HuH-7 (cell line): ENCODE measurements around the gene CXCL16.

ENCODE experiments used
- DNase-seq: peaks from one replicate; pipeline ENCODE4 v3.0.0; 2011; ENCODE audit warnings: low spot score

The CXCL16 gene, protein sequence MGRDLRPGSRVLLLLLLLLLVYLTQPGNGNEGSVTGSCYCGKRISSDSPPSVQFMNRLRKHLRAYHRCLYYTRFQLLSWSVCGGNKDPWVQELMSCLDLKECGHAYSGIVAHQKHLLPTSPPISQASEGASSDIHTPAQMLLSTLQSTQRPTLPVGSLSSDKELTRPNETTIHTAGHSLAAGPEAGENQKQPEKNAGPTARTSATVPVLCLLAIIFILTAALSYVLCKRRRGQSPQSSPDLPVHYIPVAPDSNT

DNA sequence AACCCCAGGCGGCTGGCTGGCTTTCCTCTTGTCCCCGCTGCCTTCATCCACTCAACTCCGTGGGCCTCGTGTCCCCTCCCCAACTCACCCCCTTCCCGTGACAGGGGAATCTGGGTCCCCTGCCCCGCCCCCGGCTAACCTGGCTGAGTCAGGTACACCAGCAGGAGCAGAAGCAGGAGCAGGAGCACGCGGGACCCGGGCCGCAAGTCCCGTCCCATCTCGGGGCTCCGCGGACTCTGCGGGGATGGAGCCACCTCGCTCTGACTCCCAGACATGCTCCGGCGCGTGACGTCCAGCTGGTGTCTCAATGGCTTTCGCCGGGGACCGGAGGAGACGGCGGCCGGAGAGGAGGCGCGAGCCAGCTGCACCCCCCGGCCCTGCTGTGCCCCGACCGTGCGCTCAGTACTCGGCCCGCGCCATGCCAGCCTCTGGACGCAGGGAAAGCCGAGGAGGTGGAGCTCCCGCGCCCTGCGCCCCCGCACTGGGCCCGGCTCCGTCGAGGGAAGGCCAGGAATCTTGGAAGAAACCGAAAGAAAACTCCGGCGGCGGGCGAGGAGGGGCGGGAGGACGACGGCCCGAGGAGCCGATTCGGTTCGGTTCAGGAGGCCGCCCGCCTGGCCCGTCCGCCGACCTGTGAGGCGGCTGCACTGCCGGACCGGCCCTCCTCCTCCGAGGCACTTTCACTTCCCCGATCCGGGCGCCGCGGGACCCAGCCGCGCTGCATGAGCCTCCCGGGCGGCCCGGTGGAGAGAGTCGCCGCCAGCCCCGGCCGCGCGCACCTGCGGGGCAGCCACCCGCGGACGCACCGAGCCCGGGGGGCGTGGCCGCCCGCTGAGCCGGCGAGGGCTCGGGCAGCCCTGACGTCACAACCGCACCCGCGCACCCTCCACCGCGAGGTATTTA, at the start of gene CXCL16, which contains the start of gene ZMYND15:
CXCL16 (minus strand) TSS at position 807 of the 903 bp plus-strand sequence; CDS start at position 218, 589 bp downstream.
ZMYND15 (plus strand) TSS at position 712 of the 903 bp plus-strand sequence. CDS start 716 bp downstream, outside the sequence.
- DNase-seq, result peak; percentile 46

DNA sequence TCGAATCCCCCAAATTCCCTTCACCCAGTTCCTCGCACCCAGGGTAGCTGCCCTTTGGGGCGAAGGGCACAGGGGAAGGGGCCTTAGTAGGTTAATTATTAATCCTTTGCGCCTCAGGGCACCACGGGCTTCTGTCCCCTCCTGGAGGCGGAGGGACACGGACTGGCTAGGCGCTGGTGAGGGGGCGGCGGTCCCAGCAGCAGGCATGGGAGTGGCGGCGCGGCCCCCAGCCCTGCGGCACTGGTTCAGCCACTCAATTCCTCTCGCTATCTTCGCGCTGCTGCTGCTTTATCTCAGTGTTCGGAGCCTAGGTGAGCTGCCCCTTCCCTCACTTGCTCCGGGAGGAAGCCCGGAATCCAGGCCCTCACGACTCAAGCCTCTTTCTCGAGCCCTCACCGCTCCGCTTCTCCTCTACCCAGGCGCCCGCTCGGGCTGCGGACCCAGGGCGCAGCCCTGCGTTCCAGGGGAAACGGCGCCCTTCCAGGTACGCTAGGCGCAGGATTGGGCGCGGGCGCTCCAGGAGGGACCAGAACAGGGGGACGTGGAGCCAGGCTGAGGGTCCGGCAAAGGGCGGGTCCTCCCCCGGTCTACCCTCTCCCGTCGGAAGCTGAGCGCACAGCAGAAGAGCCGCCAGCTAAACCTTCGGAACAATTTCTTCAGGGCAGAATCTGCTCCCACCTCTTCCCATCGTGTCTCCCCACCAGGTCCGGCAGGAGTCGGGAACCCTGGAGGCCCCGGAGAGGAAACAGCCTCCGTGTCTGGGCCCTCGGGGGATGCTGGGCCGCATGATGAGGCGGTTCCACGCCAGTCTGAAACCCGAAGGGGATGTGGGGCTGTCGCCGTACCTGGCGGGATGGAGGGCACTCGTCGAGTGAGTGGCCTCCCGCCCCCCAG, 49.3 kb upstream of the CXCL16 start, which contains the start of gene GLTPD2:
GLTPD2 (plus strand) TSS at position 158 of the 894 bp plus-strand sequence; CDS start at position 206, 48 bp downstream.
- peak; percentile 75 for DNase-seq

DNA sequence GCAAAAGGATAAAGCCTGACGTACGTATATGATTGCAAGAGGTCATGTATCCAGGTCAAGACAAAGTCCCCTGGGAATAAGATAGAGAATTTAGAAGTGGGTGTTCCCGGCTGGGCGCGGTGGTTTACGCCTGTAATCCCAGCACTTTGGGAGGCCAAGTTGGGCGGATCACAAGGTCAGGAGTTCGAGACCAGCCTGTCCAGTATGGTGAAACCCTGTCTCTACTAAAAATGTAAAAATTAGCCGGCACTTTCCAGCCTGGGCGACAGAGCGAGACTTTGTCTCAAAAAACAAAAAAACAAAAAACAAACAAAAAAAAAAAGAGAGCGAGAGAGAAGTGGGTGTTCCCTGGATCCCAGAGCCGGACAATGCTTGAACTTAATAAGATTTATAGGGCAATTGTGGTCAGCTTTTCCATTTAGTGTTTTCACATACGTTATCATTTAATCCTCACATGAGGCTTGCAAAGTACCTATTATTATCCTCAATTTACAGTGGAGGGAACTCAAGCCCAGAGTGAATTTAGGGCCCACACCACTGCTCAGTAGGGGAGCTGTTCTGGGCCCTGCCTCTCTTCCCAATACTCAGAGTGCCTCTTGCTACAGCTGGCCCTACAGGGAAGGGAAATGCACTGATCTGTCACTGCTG, 48.6 kb upstream of the CXCL16 start:
- DNase-seq, result no peak

DNA sequence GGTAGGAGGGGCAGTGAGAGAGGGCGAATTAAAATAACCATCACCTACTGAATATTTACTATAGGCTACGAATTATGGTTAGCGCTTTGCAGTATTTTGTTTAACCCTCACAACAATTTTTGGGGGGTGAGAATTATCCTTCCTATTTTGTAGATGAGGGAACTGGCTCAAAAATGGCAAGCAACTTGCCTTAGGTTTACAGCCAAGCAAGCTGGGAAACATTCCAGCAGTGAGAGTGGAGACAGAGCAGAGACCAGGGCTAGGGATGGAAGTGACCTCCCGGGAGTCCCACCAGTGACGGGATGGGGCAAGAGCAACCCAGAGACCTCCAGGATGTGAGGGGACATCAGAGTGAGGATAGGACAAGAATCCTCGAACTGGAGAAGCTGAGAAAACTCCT, 46.8 kb upstream of the CXCL16 start:
- no peak for DNase-seq

DNA sequence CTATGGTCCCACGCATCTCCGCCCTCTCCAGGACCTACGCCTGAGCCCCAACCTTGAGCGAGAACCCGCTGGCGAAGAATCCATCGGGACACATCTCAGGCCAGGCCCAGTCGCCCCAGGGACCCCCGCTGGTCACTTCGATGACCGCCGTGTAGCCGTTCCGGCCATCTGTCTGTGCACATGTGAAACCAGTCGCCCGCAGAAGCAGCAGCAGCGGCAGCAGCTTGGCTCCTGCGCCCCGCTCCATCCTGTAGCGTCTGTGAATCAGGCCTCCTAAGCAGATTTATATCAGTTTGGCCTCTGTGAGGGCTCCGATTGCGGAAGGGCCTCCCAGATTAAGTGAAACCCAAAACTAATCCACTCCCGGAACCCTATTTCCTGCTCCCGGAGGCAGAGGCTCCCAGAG, 46.4 kb upstream of the CXCL16 start, which contains the start of gene VMO1:
VMO1 (minus strand) TSS at position 259 of the 406 bp plus-strand sequence; CDS start at position 247, 12 bp downstream.
- DNase-seq, result no peak

DNA sequence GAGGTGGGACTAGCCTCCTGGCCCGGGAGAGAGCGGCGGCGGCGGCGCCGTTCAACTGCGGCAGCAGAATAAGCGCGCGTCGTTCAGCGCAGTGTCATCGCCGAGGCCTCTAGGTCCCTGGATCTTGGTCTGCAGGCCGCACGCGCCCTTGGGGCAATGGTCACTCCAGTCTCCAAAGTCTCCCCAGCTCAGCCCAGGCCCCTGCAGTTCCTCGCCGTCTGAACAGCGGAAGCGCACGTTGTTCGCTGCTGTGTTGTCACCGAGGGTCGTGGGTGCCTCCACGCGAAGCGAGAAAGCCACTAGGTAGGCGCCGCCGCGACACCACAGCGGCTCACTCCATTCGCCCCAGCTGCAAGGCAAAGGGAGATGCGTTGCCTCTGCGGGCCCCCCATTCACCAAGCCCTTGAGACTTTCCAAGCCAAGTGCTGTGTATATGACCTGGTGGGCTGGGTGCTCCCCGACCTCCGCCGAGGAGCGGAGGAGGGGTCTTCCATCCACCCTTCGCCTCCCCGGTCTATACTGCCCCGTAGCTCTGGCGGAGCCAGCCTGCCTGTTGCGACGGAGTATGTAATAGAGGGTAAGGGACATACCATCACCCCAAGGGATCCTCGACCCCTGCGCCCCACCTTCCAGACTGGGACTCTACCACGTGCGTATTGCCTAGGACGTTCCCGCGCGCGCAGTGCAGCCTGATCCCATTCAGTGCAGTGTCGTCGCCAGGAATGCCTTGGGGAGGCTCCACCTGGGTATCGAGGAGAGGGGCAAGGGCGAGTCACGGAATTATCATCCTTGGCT, 45.8 kb upstream of the CXCL16 start:
- no peak for DNase-seq

DNA sequence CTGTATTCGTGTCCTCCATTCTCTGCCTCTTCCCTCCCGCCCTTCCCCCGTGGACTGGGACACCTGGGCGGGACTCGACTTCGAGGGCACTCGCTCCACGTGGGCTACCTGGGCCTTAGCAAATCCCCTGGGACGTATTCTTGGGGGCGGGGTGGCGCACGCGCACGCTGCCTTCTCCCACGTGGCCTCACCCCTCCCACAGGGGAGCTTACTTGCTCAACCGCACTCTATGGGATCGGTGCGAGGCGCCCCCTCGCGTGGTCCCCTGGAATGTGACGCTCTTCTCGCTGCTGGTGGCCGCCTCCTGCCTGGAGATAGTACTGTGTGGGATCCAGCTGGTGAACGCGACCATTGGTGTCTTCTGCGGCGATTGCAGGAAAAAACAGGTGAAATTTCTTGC, 42.9 kb upstream of the CXCL16 start:
- no peak for DNase-seq

DNA sequence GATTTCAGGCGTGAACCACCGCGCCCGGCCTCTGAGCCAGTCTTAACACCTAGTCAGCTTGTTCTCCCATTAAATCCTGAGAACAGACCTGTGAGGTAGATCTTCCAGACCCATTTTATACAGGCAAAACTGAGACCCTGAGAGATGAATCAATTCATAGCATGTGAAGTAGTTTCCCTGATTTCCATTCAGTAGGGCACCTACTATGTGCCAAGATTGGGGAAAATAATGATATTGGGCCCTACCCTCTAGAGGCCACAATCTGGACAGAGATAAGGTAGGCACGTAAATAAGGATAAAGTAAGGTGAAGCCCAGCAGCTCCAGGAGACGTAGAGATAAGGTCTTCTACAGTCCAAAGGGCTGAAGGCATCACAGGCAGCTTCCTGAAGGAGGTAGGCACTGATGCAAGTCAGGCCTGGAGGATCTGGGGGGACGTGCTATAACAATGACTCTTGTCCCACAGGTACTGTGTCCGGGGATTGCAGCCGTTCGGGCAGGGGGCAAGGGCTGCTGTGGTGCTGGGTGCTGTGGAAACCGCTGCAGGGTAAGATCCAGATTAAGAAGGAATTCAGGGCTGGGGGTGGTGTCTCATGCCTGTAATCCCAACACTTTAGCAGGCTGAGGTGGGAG, 40.7 kb upstream of the CXCL16 start:
- DNase-seq, result no peak

DNA sequence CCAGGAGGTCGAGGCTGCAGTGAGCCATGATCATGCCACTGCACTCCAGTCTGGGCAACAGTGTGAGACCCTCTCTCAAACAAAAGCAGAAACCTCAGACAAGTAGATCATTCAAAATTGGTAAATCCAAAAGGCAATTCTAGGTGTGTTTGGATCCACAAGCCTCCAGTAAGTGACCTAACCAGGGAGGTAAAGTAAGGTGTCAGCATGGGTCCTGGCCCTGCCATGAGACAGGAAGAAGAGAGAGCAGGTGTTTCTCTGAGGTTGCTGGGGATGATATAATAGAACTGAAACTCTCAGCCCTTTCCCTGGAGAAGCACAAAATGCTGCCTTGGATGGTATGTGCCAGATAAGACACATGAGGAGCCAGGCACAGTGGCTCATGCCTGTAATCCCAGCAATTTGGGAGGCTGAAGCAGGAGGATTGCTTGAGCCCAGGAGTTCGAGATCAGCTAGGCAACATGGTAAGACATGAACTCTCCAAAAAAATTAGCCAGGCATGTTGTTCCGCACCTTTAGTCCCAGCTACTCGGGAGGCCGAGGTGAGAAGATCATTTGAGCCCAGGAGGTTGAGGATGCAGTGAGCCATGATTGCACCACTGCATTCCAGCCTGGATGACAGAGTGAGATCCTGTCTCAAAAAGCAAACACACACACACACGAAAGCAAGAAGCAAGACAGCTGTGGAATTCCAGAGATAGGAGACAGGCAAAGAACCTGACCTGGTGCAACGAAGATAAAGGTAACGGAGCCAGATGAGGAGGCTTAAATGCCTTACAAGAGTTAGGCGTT, 38.4 kb upstream of the CXCL16 start:
- DNase-seq, result peak; percentile 60

DNA sequence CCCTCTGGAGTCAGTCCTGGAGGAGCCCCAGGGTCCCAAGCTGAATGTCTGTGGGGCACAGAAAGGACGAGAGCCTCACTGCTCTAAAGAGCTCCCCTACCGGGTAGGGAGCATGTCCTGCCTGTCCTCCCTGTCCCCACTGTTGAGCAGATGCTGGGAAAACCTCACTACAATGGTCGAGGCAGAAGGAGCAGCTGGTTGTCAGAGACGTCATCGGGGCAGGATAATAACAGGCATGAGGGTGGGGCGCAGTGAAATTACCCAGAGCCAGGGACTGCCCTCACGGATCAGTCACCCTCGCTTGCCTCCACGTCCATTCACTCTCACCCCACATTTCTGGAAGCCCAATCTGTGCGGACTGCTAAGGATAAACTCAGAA, 32.5 kb upstream of the CXCL16 start:
- DNase-seq, result no peak

DNA sequence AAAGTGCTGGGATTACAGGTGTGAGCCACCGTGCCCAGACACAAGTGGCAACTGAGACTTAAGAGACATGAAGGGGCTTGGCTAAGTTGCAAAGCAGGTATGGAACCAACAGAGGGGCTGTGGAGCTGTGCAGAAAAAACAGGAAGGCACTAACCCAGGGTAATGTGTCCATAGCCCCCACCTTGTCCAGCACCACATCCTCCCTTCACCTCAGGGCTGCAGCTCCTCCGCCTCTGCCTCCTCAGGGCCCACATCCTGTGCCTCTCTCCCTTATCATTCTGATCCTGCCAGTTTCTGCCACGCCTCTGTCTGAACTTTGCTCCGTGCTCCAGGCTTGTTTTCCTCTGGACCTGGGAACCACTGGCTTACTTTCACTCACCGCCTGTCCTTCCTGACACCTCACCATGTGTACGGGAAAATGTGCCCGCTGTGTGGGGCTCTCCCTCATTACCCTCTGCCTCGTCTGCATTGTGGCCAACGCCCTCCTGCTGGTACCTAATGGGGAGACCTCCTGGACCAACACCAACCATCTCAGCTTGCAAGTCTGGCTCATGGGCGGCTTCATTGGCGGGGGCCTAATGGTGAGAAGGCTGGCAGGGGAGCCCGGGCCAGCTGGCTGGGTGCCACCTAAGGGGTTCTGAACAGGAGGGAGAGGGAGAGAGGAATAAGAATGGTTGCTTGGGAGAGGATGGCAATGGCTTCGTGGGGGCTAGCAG, 31.9 kb upstream of the CXCL16 start, which contains the start of gene TM4SF5:
TM4SF5 (plus strand) TSS at position 368 of the 716 bp plus-strand sequence; CDS start at position 405, 37 bp downstream.
- DNase-seq, result peak; percentile 42

DNA sequence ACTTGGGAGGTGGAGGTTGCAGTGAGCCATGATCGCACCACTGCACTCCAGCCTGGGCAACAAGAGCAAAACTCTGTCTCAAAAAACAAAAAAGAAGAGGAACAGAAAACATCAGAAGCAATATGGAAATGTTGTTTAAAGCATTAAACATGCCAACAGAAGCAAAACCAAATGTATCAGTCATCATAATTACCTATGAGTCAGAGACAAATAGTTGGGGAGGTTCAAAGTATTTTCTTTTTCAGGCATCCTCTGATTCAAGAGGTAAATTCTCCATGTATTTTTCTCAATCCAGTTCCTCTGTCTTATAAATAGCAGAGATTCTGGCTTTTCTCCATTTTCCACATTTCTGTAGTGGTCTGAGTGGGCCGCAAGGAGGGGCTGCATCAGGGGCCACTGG, 29.9 kb upstream of the CXCL16 start:
- DNase-seq, result no peak

DNA sequence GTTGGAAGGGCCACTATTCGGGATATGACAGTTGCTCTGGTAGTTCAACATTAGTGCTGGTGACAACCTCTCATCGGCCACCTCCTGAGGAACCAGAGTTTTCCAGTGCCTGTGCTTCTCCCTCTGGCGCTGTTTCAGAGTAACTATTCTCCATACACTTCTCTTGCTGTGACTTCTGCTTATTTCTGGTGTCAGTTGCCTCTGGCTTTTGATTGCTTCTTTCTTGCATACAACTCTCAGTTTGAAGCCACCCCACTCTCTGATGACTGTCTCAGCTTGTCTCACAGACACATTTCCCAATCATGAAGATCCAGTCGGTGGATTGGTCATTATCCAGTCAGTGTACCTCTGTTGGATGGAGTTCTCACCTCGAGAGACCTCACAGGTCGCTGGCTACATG, 28.6 kb upstream of the CXCL16 start:
- no peak for DNase-seq

DNA sequence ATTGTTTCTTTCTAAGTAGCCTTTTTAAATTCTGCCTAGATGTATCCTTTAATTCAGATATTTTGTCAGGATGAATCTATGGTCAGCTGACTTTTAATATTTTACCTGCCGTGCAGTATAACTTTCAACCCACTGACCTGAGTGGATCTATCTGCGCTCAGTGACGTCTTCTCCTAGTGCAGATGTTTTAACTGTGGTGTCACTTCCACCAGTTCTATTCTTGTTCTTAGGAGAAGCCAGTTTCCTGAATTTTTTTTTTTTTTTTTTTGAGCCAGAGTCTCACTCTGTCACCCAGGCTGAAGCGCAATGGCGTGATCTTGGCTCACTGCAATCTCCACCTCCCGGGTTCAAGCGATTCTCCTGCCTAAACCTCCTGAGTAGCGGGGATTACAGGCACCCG, 27.0 kb upstream of the CXCL16 start:
- no peak for DNase-seq

DNA sequence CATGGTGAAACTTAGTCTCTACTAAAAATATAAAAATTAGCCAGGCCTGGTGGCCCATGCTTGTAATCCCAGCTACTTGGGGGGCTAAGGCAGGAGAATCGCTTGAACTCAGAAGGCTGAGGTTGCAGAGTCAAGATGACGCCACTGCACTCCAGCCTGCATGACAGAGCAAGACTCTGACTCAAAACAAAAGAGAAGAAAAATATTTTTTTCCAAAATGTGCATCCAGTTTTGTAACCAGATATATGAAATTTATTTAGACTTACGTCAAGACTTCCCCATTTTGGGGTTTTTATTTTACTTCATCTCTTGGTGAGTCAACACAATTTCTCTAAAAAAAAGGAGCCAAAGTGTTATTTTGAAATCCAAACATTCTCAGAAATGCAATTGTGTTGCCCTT, 26.5 kb upstream of the CXCL16 start:
- DNase-seq, result no peak

DNA sequence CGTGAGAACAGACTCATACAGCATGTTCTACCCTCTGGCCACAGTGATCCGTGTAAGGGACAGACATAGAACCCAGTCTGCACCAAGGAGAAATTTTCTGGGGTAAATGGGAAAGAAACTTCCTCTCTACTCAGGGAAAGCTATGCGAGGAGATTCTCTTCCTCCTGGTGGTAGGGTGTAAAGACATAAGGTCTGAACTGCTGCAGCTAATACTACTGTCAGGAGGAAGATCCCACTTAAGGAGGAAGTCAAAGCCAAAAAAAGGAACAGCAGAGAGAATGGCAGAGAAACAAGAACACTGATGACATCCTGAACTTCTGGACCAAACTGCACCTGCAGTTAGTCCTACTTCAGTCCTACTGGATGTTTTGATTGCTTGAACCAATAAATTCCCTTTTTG, 24.9 kb upstream of the CXCL16 start:
- DNase-seq, result no peak

DNA sequence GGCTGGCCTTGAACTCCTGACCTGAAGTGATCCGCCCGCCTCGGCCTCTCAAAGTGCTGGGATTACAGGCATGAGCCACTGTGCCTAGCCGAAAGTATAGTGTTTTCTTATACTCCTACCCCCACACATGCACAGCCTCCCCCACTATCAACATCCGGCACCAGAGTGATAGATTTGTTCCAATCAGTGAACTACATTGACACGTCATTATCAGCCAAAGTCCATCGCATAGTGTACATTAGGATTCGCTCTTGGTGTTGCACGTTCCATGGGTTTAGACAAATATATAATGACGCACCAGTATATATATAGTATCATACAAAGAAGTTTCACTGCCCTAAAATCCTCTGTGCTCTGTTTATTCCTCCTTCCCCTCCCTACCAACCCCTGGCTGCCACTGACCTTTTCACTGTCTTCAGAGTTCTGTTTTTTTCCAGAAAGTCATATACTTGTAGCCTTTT, 20.1 kb upstream of the CXCL16 start:
- peak; percentile 46 for DNase-seq

DNA sequence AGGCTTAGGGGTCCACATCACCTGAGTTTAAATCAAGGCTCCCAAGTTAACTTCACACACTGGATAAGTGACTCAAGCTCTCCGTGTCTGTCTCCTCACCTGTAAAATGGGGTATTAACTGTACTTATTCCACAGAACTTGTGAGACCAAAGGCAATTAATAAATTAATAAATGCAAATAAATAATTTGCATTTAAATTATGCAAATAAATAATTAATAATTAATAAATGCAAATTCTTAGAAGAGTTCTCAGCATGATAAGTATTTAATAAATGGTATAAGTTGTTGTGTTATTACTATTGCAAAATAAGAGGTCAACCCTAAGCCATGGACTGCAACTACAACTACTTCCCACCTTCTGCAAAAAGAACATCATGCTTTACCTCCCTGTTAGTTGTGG, 13.7 kb upstream of the CXCL16 start:
- no peak for DNase-seq
